DND-41 (cell line): Measurements from ENCODE around the gene TMEM86B.

ENCODE experiments used
- EZH2 ChIP-seq: IDR thresholded peaks from 3 replicates; pipeline ENCODE4 v1.6.1; 2012; ENCODE audit warnings: borderline replicate concordance, low read depth, mild to moderate bottlenecking, moderate library complexity, low read length, inconsistent platforms; ENCODE audit not compliant: severe bottlenecking
- TF ChIP-seq, protein P1 (sequence below): IDR thresholded peaks from 2 replicates; pipeline ENCODE4 v1.5.1; 2012; ENCODE audit warnings: borderline replicate concordance, low read length, moderate library complexity, mild to moderate bottlenecking; ENCODE audit not compliant: poor library complexity, severe bottlenecking; ENCODE audit errors: extremely low read depth

DNA sequence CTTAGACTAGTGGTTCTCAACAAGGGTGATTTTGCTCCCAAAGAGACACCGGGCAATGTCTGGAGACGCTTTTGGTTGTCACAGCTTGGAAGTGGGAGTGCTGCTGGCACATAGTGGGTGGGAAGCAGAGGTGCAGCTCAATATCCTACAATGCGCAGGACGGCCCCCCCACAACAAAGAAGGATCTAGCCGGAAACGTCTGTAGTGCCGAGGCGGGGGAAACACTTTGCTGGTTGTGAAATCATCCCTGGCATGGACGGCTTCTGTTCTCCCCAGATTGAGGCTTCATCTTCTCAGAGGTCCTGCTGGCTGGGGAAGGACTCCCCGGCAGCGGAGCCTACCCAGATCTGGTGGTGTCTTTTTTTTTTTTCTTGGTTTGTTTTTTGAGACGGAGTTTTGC, 35.1 kb downstream of the TMEM86B start:
- TF ChIP-seq, protein P1, sequence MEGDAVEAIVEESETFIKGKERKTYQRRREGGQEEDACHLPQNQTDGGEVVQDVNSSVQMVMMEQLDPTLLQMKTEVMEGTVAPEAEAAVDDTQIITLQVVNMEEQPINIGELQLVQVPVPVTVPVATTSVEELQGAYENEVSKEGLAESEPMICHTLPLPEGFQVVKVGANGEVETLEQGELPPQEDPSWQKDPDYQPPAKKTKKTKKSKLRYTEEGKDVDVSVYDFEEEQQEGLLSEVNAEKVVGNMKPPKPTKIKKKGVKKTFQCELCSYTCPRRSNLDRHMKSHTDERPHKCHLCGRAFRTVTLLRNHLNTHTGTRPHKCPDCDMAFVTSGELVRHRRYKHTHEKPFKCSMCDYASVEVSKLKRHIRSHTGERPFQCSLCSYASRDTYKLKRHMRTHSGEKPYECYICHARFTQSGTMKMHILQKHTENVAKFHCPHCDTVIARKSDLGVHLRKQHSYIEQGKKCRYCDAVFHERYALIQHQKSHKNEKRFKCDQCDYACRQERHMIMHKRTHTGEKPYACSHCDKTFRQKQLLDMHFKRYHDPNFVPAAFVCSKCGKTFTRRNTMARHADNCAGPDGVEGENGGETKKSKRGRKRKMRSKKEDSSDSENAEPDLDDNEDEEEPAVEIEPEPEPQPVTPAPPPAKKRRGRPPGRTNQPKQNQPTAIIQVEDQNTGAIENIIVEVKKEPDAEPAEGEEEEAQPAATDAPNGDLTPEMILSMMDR, result no peak
- TF ChIP-seq EZH2, result no peak
